HCT116 (cell line): Measurements from ENCODE around the gene ERLIN1. TPM values are rescaled to one million over a fixed set of nuclear protein-coding genes. Genes with fewer than 3 reads are reported as not detected.

Experiments
- ATAC-seq: fragments of 200-7000 bp; cut with Tn5 transposase; 2 replicates; pipeline ENCODE4 v1.9.1; 2020; ENCODE audit warnings: mild to moderate bottlenecking, moderate library complexity
- BruUV-seq: library from RNA; stranded (reverse); fragments of 400-500 nt; replicated peaks from 2 replicates; lab custom pipeline; 2021; lab: Mats Ljungman, UMichigan
- CTCF ChIA-PET: fragments of 300-600 bp; sonication (Branson Sonifier 250); formaldehyde crosslinking; loops from one replicate; lab custom pipeline; 2021; ENCODE audit warnings: antibody characterized with exemption; lab: Charles Lee
- POLR2A ChIA-PET: fragments of 300-600, 350-600 bp; sonication (Branson Sonifier 250); formaldehyde crosslinking; loops from one replicate; lab custom pipeline; 2021; ENCODE audit warnings: antibody characterized with exemption; lab: Charles Lee
- RAD21 ChIA-PET, 2 experiments: fragments of 300-600 bp; sonication (Branson Sonifier 250); formaldehyde crosslinking; loops; one replicate each; lab custom pipeline; 2023; ENCODE audit warnings: low total read pairs in 2 of 2; ENCODE audit not compliant: uncharacterized antibody in 2 of 2, unreplicated experiment in 2 of 2, low non-redundant PET in 1 of 2; lab: Charles Lee
- DNase-seq: peaks from one replicate; pipeline ENCODE4 v3.0.0-alpha.2; 2010; ENCODE audit warnings: low read depth, low spot score
- H2AFZ ChIP-seq: fragments of 200-600 bp; shearing (Covaris generic), sonication (generic); 2 replicates; pipeline ENCODE4 v1.6.1; 2017; ENCODE audit warnings: low read depth, mixed run types, mixed read lengths, antibody characterized with exemption, low read length; ENCODE audit not compliant: poor library complexity, severe bottlenecking
- H3K27ac ChIP-seq: 2 replicates; pipeline ENCODE4 v1.5.1; 2012; ENCODE audit warnings: low read depth, low read length
- H3K27me3 ChIP-seq: fragments of 200-600 bp; sonication (generic); 2 replicates; pipeline ENCODE4 v1.6.1; 2016; ENCODE audit warnings: mixed run types, low read length, mixed read lengths; ENCODE audit not compliant: insufficient read depth
- H3K36me3 ChIP-seq, 2 experiments: fragments of 200-500 bp in 1 of 2; fragments of 200-600 bp in 1 of 2; sonication (Bioruptor generic) in 1 of 2; sonication (generic) in 1 of 2; 2 replicates each; pipeline versions ENCODE4 v1.5.1 to v1.6.1; 2014 to 2016; ENCODE audit warnings: low read length in 2 of 2, inconsistent platforms in 1 of 2, mixed read lengths in 1 of 2, mixed run types in 1 of 2; ENCODE audit not compliant: insufficient read depth in 2 of 2, control insufficient read depth in 1 of 2
- H3K4me1 ChIP-seq, 2 experiments: fragments of 200-600 bp in 1 of 2; sonication (generic) in 1 of 2; 2 replicates each; pipeline versions ENCODE4 v1.5.1 to v1.6.1; 2012 to 2017; ENCODE audit warnings: low read length in 2 of 2, inconsistent platforms in 1 of 2, mild to moderate bottlenecking in 1 of 2, mixed read lengths in 1 of 2, mixed run types in 1 of 2, moderate library complexity in 1 of 2; ENCODE audit not compliant: insufficient read depth in 2 of 2, control insufficient read depth in 1 of 2
- H3K4me2 ChIP-seq: fragments of 200-600 bp; sonication (generic); 2 replicates; pipeline ENCODE4 v1.6.1; 2017; ENCODE audit warnings: mixed run types, low read length, mixed read lengths
- H3K4me3 ChIP-seq, 2 experiments: fragments of 200-600 bp in 1 of 2; sonication (generic) in 1 of 2; replicated peaks in 1 of 2; 2 replicates each; pipeline ENCODE4 v1.5.1; 2011 to 2016; ENCODE audit warnings: low read length in 2 of 2, control low read depth in 1 of 2, low read depth in 1 of 2, mild to moderate bottlenecking in 1 of 2, mixed read lengths in 1 of 2, mixed run types in 1 of 2
- H3K79me2 ChIP-seq: fragments of 200-600 bp; sonication (generic); 2 replicates; pipeline ENCODE4 v1.6.1; 2017; ENCODE audit warnings: mild to moderate bottlenecking, mixed run types, low read length, moderate library complexity, mixed read lengths; ENCODE audit not compliant: insufficient read depth
- H3K9ac ChIP-seq: fragments of 200-600 bp; sonication (generic); 2 replicates; pipeline ENCODE4 v1.6.1; 2016; ENCODE audit warnings: low read length, mixed read lengths
- H3K9me2 ChIP-seq: fragments of 200-600 bp; sonication (generic), shearing (Covaris generic); 2 replicates; pipeline ENCODE4 v1.6.1; 2017; ENCODE audit warnings: mixed run types, mild to moderate bottlenecking, moderate library complexity; ENCODE audit not compliant: insufficient read depth
- H3K9me3 ChIP-seq, 2 experiments: fragments of 200-500 bp in 1 of 2; fragments of 200-600 bp in 1 of 2; sonication (Bioruptor generic) in 1 of 2; sonication (generic) in 1 of 2; 2 replicates each; pipeline ENCODE4 v1.6.1; 2014 to 2017; ENCODE audit warnings: low read length in 2 of 2, mixed read lengths in 2 of 2, inconsistent platforms in 1 of 2, low read depth in 1 of 2, mild to moderate bottlenecking in 1 of 2, mixed run types in 1 of 2, moderate library complexity in 1 of 2; ENCODE audit not compliant: control insufficient read depth in 1 of 2, insufficient read depth in 1 of 2
- H4K20me1 ChIP-seq: fragments of 200-600 bp; sonication (generic), shearing (Covaris generic); 2 replicates; pipeline ENCODE4 v1.6.1; 2017; ENCODE audit warnings: mixed run types, mild to moderate bottlenecking, moderate library complexity; ENCODE audit not compliant: insufficient read depth
- CBX3 ChIP-seq: IDR thresholded peaks from 2 replicates; pipeline ENCODE4 v1.6.1; 2012; ENCODE audit warnings: low read depth
- CEBPB ChIP-seq: IDR thresholded peaks from 2 replicates; pipeline ENCODE4 v1.6.1; 2012; ENCODE audit warnings: low read depth
- CTCF ChIP-seq, 3 experiments: fragments of 200-600 bp in 1 of 3; sonication (generic) in 1 of 3; IDR thresholded peaks in 2 of 3; conservative IDR thresholded peaks in 1 of 3; 2 replicates each; pipeline ENCODE4 v1.5.1; 2012 to 2017; ENCODE audit warnings: low read depth in 2 of 3, low read length in 2 of 3, antibody characterized with exemption in 1 of 3, borderline replicate concordance in 1 of 3, control low read depth in 1 of 3, mild to moderate bottlenecking in 1 of 3, mixed read lengths in 1 of 3, mixed run types in 1 of 3, moderate library complexity in 1 of 3; ENCODE audit not compliant: insufficient read depth in 1 of 3
- EGR1 ChIP-seq: IDR thresholded peaks from 2 replicates; pipeline ENCODE4 v1.6.1; 2012; ENCODE audit warnings: low read depth
- ELF1 ChIP-seq: IDR thresholded peaks from 2 replicates; pipeline ENCODE4 v1.6.1; 2012; ENCODE audit warnings: low read depth, borderline replicate concordance
- EZH2 ChIP-seq: fragments of 200-600 bp; sonication (generic); IDR thresholded peaks from 2 replicates; pipeline ENCODE4 v1.6.1; 2017; ENCODE audit warnings: antibody characterized with exemption, mixed run types
- EZH2phosphoT487 ChIP-seq: fragments of 200-600 bp; IDR thresholded peaks from 2 replicates; pipeline ENCODE4 v1.6.1; 2018; ENCODE audit warnings: antibody characterized with exemption, borderline replicate concordance
- FOSL1 ChIP-seq: IDR thresholded peaks from 2 replicates; pipeline ENCODE4 v1.6.1; 2012; ENCODE audit warnings: low read depth
- JUND ChIP-seq: IDR thresholded peaks from 2 replicates; pipeline ENCODE4 v1.6.1; 2012
- MAX ChIP-seq: IDR thresholded peaks from 2 replicates; pipeline ENCODE4 v1.6.1; 2012
- POLR2A ChIP-seq: IDR thresholded peaks from 2 replicates; pipeline ENCODE4 v1.7.0; 2011; ENCODE audit warnings: borderline replicate concordance; ENCODE audit not compliant: insufficient read depth, insufficient read length; ENCODE audit errors: extremely low read depth
- POLR2AphosphoS5 ChIP-seq: IDR thresholded peaks from 2 replicates; pipeline ENCODE4 v1.6.1; 2011; ENCODE audit warnings: mild to moderate bottlenecking, low read depth, low read length, moderate library complexity
- REST ChIP-seq: IDR thresholded peaks from 2 replicates; pipeline ENCODE4 v1.6.1; 2012; ENCODE audit warnings: low read depth
- SIN3A ChIP-seq: IDR thresholded peaks from 2 replicates; pipeline ENCODE4 v1.6.1; 2012; ENCODE audit warnings: low read depth
- SP1 ChIP-seq: IDR thresholded peaks from 2 replicates; pipeline ENCODE4 v1.6.1; 2012; ENCODE audit warnings: low read depth
- YY1 ChIP-seq: IDR thresholded peaks from 2 replicates; pipeline ENCODE4 v1.6.1; 2011; ENCODE audit warnings: low read length, low read depth, moderate library complexity, mild to moderate bottlenecking; ENCODE audit not compliant: insufficient replicate concordance; ENCODE audit errors: extremely low read depth
- ZFX ChIP-seq: fragments of 450-650 bp; IDR thresholded peaks from 2 replicates; pipeline ENCODE4 v1.6.1; 2017
- ZNF274 ChIP-seq: fragments of 200-500 bp; sonication (Bioruptor generic); IDR thresholded peaks from 2 replicates; pipeline ENCODE4 v1.6.1; 2014; ENCODE audit warnings: mild to moderate bottlenecking, low read depth, low read length, inconsistent platforms
- intact Hi-C: fragments of 100-400 bp; cut with micrococcal nuclease; formaldehyde crosslinking; loops from 2 replicates; pipeline ENCODE4 v1.10.0; 2022
- total RNA-seq: library from RNA; stranded (reverse); gene quantifications from one replicate; pipeline ENCODE4 v1.2.1, GENCODE V29; 2021; ENCODE audit not compliant: unreplicated experiment

ERLIN1 gene
- total RNA-seq, 1 experiment from 2014 or later: 64.5 TPM

DNA sequence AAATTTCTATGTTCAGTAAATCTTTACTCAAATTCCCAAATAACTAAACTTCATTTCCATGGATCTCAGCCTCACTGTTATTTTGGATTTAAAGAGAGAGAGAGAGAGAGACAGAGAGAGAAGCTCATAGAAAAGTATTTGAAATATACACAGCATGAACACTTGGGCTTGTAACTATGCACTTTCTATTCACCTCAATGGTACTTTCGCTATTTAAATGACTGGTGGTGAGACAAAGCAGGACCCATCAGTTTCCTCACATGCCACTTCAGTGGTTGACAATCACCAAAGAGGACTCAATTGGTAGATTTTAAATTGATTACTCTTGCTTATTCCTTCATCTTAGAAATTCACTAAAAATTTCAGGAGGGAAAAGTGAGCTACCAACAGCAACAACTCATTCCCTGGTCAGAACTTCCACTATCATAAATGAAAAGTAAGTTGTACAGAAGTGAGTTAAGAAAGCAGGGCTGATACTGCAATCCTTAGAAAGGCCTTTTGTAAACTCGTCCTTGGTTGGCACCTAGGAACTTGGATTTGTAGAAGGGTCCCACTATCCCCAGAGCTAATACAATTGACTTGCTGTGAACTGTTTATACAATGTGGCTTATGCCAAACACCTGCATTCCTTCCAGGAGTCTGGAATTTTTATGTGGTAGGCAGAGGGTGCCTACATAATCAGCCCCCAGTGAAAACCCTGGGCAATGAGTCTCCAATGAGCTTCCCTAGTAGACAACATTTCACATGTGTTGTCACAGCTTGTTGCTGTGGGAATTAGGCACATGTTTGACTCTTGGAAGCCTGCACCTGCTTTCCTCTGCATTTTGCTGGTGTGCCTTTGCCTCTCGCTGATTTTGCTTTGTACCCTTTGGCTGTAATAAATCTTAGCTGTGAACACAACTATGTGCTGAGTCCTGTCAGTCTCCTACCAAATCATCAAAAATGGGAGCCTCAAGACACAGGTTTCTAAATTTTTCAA, 10.8 kb downstream of the ERLIN1 start:
- Histone ChIP-seq H2AFZ (no peak overlapping the region), H3K4me3 (no peak overlapping the region), H3K4me1 (no peaks in the 10 kb centered on the region), H3K36me3 (peaks cover 65 to 73% of the 10 kb centered on the region in 2 experiments), H3K9me3 (no peaks in the 10 kb centered on the region), H3K9ac (no peak overlapping the region), H3K4me2 (no peak overlapping the region), H3K27ac (no peak overlapping the region), H3K27me3 (no peaks in the 10 kb centered on the region), H3K9me2 (no peaks in the 10 kb centered on the region), H4K20me1 (peaks cover 5% of the 10 kb centered on the region; the same call in 1 of the 2 replicates), H3K79me2 (peaks cover 67% of the 10 kb centered on the region)
- TF ChIP-seq MAX (no peak), ELF1 (no peak), SIN3A (no peak), EGR1 (no peak), YY1 (no peak), CEBPB (no peak), CBX3 (no peak), JUND (no peak), POLR2A (no peak), POLR2AphosphoS5 (no peak), CTCF (IDR thresholded peaks at IDR 0.05 in 2 of 3, conservative IDR thresholded peaks at IDR 0.05 in 1 of 3; ENCODE audit: borderline replicate concordance in 1 of 3, insufficient read depth in 1 of 3, low read depth in 2 of 3, low read length in 2 of 3) (no peak), ZFX (no peak), EZH2 (no peak), EZH2phosphoT487 (no peak), SP1 (no peak), FOSL1 (no peak), ZNF274 (no peak), REST (no peak)
- no TSS peak for BruUV-seq
- intact Hi-C loops: no loop called here
- DNase-seq (no peak), ATAC-seq (no peak)
- CTCF ChIA-PET: no interaction called here
- RAD21 ChIA-PET: interaction anchor here in 1 of 2 experiments (0.6 kb wide), 1 partner anchor 104 kb away, joined by 3 read pairs; no protein-coding TSS in a partner anchor
- POLR2A ChIA-PET: interaction anchor here (0.6 to 1.0 kb wide), 2 partner anchors 11 to 42 kb away, joined by 3 read pairs; partner anchors contain the start of gene ERLIN1
